SKM-1 (cell line): ENCODE data around the gene PHF12.
A peak's percentile ranks its signal among the peaks of the same experiment; 100 is the strongest.

ENCODE experiments used
- DNase-seq: peaks from one replicate; lab custom pipeline; 2025; ENCODE audit not compliant: unreplicated experiment; lab: John Stamatoyannopoulos, UW

Gene PHF12

DNA sequence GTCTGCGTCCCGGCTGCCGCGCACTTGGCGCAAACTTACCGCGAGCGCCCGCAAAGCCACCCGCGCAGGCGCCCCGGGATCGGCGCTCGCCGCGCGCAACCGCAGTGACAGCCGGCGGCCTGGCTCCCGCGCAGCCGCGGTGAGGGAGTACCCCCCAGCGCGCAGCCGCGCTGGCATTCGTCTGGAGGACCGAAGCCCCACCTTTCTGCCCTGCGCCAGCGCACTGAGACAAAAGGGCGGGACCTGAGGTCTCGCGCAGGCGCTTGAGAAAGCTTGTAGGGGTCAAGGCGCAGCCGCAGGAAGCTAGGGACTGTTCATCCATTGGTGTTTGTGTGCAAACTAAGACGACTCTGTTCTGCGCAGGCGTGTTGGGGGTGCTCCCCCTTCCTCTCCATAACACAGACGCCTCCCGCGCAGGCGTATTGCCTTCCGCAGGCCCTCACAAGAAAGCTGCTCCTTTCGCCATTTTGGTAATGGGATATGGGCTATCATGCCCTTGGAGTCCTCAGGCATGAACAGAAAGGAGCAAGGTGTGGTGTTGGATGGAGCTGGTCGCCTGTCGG lies at the start of gene PHF12:
Gene PHF12, minus strand, starts transcription at position 91 of the 563 bp plus-strand sequence. CDS start 558 bp downstream, outside the sequence.
- peak; percentile 99 for DNase-seq

DNA sequence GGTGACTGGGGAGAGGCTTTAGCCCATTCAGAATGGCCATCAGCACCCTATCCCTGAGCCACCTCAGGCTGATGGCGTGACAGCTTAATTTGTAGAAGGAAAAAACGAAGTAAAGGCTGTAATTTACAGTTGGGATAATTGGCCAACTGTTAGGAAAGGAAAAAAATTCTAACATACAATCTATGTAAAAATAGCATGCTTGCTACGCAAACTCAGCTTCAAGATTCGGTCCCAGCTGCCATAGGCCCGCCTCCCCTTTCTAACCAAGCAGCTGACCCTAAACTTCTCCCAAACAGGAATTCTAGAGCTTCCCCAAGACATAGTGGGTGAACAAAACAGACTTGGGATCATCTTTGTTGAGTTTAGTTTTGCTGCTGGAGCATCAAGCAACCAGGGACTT lies 49.7 kb upstream of the PHF12 start:
- no peak for DNase-seq

DNA sequence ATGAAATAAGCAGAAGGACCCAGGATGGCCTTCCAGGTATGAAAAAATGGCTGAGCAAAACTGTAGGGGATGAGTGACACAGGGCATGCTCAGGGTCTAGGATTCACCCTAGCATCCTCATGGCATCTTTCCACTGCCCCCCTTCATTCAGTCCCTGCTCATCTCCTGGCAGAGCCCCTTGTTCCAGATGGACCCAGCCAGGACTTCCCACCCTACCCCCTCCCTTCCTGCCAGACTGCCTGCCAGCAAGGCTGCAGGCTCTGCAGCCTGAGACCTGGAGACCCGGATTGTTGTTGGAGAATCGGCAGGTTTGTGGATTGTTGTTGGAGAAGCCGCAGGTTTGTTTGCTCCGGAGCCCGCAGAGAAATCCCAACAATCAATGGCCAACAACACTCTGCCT lies 47.9 kb upstream of the PHF12 start:
- DNase-seq, result no peak

DNA sequence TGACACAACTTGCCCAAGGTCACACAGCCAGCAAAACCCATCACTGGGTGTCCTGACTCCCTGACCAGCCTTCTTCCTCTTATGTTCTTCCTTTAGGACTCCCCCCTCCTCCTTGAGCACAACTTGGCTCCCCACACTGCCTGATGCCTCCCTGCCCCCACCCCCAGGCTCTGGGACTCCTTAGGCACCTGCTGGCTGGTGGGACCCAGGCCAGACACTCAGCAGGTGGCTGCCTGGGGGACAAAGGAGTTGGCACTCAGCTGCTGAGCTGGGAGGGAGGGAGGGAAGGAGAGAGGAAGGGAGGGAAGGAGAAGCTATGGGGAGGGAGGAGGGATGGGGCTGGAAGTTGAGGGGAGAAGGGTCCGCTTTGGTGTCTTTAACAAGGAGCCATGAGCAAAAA lies 46.5 kb upstream of the PHF12 start:
- DNase-seq, result no peak

DNA sequence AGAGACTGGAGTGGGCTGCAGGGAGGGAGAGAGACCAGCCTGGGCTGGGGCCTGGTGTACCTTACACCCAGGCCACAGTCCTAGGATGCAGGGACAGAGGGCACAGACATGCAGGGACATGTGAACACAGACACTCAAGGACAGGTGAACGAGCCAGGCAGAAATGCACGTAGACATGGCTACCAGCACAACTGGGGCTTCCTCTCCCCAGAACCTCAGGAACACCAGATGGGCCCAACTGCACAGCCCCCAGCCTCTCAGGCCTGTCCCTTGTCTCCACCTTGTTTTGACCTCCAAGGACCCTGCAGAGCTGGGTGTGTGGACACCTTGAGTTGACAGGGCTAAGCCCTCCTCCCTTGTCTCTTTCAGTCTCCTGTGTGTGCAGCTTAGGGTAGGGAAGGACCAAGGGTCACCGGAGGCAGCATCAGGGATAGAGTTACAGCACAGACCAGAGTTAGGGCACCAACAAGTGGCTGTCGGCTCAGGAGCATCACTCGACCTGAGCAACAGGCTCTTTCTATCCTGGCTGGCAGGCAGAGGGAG lies 45.3 kb upstream of the PHF12 start:
- no peak for DNase-seq

DNA sequence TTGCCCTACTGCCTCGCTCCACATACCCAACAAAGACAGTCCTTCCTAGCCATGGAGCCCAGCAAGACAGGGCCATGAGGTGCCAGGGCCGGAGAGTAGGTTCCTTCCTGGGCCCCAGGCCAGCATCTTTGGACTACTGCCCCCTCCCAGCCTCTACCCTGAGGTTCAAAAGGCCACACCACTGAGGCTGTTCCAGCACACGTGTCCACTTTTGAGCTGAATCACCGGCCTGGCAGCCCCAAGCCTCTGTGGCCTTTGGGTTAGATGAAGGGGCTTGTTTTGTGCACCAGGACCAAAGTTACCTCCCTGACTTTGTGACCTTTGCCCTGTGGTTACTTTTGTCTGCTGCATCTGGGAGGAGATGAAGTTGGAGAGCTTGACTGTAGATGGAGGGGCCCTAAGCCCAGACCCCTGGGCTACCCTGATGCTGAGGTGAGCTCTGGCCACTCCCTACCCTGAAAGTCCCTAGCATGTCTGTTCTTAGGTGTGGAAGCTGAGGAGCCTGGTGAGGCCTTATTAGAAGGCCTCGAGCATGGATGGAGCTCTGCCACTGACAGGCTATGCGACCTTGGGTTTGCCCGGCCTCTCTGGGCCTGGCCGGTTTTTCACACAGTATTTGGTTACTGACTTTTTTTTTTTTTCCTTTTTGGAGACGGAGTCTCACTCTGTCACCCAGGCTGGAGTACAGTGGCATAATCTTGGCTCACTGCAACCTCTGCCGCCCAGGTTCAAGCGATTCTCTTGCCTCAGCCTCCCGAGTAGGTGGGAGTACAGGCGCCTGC lies 42.5 kb upstream of the PHF12 start:
- no peak for DNase-seq

DNA sequence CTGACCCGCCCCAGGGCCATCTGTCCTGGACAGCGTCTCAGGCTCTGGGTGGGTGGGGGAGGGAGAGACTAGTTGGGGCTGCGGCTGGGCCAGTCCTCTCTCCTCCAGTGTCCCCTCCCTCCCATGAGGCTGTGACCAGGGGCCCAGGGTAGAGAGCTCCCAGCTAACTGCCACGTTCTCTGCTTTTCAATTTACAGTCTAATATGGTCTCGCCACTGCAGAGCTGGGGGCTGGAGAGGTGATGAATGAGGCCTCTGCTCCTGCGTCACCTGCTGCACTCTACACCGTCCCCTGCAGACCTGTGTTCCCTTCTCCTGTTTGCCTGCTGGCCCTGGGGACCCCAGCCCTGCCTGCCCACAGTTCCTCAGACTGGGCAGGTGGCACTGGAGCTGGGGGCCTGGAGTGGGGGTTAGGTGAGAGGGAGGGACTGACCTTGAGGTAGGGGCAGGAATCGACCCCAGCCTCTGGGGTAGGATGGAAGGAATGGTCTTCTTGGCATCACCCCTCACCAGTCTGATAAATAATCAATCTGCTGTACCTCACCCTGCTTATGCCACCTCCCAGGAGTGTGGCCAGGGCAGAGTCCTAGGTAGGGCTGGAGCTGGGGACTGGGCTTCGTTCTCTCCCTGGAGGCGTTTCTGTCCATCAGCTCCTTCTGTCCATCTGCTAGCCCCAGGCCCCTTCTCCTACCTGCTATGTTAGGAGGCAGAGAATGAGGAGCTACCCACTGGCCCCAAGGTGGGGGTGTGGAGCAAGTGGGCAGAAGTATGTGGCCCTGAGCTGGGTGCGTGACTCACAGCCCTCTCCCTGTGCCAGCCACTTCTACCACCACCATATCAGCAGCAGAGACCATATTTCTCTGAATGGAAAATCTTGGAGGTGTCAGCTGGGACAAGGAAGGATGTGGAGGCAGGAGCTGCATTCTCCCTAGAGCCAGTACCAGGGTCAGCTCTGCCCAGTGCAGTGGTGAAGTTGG lies 41.6 kb upstream of the PHF12 start:
- no peak for DNase-seq

DNA sequence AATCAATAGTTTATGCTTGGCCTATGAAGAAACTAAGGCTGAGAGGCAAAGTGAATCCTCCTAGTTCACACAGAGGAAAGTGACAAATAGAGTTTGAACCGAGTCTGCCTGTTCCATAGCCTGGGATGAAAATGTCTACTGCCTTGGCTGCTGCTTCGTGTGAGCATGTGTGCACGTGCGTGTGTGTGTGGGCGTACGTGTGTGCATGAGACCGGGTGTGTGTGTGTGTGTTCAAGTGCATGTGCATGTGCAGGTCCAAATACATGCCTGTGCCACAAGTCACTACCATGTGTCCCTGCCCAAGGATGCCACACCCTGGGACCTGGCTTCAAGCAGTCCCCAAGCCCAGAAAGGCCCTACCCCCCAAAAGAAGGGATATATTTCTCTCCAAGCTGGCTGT lies 40.9 kb upstream of the PHF12 start:
- no peak for DNase-seq

DNA sequence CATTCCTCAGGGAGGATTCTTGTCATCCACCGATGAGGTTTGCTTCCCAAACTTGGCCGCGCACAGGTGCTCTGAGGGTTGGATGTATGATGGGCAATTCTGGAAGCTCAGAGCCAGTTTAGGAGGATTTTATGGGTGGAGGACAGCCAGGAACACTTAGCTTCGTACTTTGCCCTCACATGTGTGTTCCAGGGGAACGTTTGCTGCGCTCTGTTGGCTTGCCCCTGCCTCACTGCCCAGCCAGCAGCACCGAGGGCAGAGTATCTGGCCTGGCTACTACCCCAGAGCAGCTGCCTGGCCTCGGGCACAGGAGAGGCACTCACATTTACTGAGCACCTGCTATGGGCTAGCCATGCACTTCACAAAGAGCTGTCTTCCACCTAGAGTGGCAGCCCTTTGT lies 40.5 kb upstream of the PHF12 start:
- DNase-seq, result no peak

DNA sequence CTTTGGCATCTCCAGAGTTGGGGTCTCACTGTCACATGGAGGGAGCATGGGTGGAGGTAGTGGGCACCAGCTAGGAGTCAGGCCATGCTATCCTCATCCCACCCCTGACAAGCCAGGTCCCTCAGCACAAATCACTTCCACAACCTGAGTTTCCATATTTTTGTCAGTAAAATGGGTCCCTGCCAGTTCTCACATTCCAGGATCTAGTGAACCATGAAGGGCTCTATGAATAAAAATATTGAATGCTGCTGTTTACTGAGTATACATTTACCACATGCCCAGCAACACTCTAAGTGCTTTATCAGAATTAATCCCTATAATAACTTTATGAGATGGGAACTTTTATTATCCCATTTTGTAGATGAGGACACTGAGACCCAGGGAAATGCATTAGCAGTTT lies 37.7 kb upstream of the PHF12 start:
- DNase-seq, result no peak

DNA sequence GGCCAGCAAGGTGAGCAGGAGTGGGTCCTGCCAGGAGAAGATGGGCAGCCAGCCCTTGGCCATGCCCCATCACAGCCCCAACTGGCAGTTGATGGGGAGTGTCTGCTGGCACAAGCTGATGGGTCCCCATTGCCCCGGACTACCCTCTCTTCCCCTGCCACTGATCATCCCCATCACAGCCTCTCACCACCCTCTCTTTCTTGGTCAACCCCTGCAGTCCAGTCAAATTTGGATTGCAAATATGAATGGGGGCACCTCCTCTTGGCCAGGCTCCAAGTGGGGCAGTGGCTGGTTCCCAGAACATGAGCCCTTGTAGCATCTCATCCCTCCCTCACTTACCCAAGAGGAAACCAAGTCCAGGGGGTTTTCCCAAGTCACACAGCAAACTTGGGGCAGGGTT lies 37.2 kb upstream of the PHF12 start:
- DNase-seq, result no peak

DNA sequence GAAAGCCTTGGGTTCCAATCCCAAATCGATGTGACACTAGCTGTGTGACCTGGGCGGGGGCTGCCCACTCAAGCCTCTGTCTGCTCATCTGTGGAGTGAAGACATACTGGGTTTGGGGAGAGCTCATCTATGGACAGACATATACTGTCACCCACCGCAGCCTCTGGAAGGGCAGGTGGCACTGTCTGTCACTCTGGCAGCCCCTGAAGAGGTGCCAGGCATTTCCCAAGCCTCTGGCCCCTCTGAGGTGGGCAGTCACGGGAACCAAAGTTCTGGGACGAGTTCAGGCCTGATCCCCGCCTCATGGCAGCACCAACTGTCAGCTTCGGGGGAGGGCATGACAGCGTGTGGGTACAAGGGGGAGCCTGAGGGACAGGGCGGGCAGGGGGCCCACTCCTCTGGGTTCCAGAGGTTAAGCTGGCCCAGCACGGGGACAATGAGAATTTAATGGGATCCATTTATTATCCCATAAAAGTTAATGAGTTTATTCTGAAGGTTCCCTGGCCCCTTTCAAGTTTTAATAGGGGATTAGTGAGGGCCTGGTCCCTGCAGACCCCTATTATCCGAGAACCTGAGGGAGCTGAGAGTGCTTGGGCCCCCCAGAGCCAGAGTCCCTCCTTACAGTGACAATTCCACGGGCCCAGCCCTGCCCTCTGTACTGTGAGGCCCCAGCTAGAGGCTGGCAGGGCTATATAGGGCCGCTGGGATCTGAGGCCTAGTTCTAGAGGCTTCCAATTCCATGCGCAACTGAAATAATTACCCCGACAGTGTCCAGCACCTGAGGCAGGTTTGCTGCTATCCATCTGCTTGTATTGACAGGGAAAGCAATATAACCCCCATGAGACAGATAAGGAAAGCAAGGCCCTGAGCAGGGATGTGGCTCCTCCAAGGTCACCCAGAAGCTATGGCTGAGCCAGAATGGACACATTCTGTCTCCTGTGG lies 35.7 kb upstream of the PHF12 start:
- no peak for DNase-seq

DNA sequence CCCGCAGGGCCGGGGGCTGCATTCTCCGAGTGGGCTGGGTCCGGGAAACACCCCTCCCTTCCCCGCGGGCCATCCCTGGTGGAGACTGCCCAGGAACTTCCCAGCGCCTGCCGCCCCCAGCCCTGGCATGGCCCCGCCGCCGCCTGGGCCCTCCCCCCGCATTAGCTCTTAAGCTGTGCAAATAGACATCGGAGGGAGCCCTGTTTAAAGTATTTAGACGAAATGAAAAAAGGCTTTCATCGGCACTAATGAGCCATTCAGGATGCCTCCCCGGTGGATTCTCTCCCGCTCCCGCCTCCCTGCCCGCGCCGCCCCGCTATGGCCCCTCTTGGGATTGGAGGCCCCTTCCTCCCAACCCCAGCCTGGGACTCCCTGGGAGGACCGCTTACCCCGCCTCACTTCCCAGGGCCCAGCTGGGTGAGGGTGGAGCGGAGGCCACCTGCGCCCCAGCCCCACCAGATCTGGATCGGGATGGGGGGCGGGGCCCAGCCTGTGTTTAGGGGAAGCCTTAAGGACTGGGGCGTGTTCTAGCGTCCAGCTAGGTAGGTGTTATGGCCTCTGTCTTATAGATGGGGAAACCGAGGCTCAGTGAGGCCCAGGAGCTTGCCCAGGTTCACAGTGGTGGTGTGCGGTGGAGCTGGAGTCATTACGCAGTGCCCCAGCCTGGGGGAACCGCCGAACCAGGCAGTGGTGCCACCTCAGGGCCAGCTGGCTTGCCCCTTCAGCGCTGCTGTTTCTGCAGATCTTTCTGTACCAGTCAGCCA lies 34.8 kb upstream of the PHF12 start:
- no peak for DNase-seq

DNA sequence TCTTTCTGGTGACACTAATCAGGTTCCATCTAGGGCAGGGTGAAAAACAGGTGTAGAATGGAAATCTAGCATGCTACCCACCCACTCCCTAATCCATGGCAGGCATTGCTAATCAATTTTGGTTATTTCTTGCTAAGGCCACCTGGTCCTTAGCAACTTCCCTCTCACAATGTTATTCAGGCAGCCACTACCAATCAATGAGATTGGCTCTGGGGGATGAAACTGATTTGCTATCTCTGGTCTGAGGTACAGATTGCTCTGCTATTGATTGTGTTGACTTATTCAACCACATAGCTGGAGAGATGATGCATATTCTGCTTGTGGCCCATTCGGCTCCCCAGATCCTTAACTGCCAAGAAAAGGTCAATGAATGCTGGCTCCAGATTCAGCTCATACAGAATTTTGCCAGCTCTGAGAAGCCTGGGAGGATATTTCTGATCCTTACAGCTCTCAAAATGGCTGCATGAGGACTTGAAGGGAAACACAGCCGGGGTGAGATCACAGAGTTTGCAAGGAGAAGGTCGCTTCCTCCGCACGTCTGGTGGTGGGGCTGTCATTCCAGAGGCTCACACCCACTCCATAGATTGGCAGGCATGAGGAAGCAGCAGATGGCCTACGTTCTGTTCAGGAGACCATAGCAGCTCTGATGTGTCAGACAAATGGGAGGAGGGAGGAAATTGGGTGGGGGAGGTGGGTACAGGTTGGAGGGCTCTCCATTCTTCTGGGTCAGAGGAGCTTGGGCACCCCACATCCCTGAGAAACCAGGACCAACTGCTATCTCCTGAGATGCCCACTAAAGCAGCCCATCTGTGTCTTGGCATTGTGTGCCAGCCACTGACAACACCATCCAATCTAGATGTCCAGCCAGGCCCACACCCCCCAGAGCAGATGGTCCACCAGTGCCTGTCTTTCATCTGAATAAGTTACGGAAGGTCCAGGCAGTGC lies 32.2 kb upstream of the PHF12 start:
- no peak for DNase-seq

DNA sequence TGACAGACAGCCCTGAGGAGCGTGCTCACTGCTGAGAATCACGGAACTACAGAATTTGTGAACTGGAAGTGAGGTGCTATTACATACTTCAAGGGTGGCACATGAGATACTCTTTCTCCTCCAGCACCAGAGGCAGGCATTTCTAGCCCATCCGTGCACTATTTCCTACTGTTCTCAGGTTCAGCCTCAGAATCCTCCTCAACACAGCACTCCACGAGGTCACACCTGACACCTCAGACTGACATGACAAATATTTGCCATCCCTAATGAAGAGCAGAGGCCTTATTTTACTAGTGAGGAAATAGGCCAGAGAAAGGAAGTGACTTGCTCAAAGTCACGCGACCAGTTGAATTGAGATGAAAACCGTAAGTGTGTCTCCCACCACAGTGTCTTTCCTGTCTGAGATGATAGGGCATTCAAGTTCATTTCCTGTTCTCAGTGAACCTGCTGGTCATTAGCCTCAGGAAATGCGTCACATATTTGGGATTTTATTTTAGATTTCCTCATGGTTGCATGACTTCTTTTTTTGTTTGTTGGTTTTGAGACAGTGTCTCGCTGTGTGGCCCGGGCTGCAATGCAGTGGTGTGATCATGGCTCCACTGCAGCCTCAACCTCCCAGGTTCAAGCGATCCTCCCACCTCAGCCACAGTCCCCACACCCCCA lies 30.9 kb upstream of the PHF12 start:
- DNase-seq, result peak; percentile 82

DNA sequence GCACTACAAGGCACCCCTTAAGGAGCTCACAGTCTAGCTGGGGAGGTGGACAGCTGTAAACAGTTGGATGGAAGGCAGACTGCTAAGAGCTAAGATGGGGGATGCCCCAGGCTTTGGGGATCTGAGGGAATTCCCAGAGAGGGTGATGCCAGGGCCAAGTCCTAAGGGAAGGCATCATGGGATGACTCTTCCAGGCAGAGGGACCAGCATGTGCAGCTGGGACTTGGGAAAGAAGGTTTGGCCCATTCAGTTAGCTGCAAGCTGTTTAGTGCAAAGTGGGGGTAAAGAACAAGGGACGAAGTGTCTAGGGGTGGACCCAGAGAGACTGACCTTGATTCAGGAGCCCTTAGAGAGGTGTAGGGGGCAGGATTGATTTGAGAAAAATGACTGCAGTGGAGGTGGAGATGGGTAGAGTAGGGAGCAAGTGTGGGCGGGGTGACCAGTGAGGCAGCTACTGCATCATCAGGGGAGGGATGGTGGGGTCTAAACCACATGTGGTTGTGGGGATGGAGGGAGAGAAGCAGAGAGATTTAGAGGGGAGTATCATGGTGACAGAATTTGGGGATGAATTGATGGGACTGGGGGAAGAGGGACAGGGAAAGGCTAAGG lies 27.1 kb upstream of the PHF12 start:
- no peak for DNase-seq

DNA sequence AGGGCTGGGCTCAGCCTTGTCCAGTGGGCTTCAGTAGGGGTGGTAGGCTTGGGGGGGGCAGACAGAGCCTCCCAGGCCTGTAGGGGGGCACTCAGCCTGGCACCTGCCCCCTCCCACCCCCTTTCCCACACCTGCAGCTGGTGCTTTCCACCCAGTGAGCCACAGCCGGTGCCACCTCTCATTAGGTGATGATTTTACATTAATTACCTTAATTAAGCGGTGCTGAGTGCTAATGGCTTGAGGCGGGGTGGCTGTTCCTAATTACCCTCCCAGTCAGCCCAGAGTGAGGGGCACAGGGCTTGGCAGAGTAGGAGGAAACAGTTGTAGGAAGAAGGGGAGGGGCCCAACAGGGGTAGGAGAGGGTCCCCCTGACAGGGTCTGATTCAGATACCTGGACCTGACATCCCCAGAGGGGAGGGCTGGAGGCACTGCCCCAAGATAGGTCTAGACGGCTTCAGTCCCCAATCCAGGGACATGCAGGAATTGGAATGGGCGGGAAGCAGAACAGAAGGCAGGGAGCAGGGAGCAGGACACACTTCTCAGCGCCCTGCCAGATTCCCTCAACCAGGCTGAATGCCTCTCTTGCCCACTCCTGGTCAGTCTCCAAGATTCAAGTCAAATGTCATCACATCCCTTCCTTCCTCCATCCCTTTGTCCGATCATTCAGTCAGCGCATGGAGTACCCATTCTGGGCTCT lies 26.5 kb upstream of the PHF12 start:
- DNase-seq, result no peak
